ENCODE data around the gene B3GNT4. TPM values are rescaled to one million over a fixed set of nuclear protein-coding genes. Genes with fewer than 3 reads are reported as not detected.

B3GNT4 gene
- total and polyA plus RNA-seq, 2 donors from 2014 or later, result 0.35 to 8.0 TPM

DNA sequence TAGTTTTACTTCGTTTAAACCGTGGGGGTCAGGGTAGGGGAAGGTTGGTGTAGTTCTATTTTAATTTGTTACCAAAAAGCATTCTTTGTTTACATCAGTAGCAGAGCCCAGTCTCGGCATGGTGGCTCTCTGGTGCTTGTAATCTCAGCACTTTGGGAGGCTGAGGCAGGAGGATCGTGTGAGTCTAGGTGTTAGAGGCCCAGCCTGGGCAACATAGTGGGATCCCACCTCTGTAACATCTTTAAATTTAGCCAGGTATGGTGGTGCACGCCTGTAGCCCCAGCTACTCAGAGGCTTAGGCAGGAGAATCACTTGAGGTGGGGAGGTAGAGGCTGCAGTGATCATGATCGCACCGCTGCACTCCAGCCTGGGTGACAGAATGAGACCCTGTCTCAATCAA is 18.4 kb upstream of the B3GNT4 start:
- H3K9ac ChIP-seq (ENCODE audit: low read length in 3 of 3), result no peak overlapping the region
- no peak for DNase-seq
- H3K36me3 ChIP-seq (ENCODE audit: control insufficient read depth in 2 of 3, insufficient read depth in 3 of 3, low read length in 3 of 3), result no peaks in the 10 kb centered on the region
- no peaks in the 10 kb centered on the region for H3K27me3 ChIP-seq (ENCODE audit: control insufficient read depth, insufficient read depth, low read length)
- H3K9me3 ChIP-seq (ENCODE audit: control insufficient read depth in 2 of 3, insufficient read depth in 1 of 3, low read length in 3 of 3), result no peaks in the 10 kb centered on the region
- no peaks in the 10 kb centered on the region for H3K4me1 ChIP-seq (ENCODE audit: control insufficient read depth in 2 of 3, insufficient read depth in 2 of 3, low read depth in 1 of 3, low read length in 3 of 3)
- TF ChIP-seq, protein P1, sequence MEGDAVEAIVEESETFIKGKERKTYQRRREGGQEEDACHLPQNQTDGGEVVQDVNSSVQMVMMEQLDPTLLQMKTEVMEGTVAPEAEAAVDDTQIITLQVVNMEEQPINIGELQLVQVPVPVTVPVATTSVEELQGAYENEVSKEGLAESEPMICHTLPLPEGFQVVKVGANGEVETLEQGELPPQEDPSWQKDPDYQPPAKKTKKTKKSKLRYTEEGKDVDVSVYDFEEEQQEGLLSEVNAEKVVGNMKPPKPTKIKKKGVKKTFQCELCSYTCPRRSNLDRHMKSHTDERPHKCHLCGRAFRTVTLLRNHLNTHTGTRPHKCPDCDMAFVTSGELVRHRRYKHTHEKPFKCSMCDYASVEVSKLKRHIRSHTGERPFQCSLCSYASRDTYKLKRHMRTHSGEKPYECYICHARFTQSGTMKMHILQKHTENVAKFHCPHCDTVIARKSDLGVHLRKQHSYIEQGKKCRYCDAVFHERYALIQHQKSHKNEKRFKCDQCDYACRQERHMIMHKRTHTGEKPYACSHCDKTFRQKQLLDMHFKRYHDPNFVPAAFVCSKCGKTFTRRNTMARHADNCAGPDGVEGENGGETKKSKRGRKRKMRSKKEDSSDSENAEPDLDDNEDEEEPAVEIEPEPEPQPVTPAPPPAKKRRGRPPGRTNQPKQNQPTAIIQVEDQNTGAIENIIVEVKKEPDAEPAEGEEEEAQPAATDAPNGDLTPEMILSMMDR (IDR thresholded peaks at IDR 0.05; ENCODE audit: borderline replicate concordance, extremely low read depth, insufficient read depth), result no peak
- FAIRE-seq, result no peak
- intact Hi-C loops (cut with DNase I), result no loop called here
- no peak overlapping the region for H3K4me3 ChIP-seq (ENCODE audit: low read length in 3 of 3)
- no peak overlapping the region for H3K27ac ChIP-seq (ENCODE audit: low read depth in 2 of 2, low read length in 2 of 2)

GRCh38 chr12:122185494-122186082 is 17.9 kb upstream of the B3GNT4 start:
- H3K9me3 ChIP-seq (ENCODE audit: control insufficient read depth in 2 of 3, insufficient read depth in 1 of 3, low read length in 3 of 3), result no peaks in the 10 kb centered on the region
- no peak overlapping the region for H3K9ac ChIP-seq (ENCODE audit: low read length in 3 of 3)
- H3K36me3 ChIP-seq (ENCODE audit: control insufficient read depth in 2 of 3, insufficient read depth in 3 of 3, low read length in 3 of 3), result no peaks in the 10 kb centered on the region
- DNase-seq (no peak), FAIRE-seq (no peak)
- no peak overlapping the region for H3K27ac ChIP-seq (ENCODE audit: low read depth in 2 of 2, low read length in 2 of 2)
- H3K4me3 ChIP-seq (ENCODE audit: low read length in 3 of 3), result no peak overlapping the region
- TF ChIP-seq, protein P1 (IDR thresholded peaks at IDR 0.05; ENCODE audit: borderline replicate concordance, extremely low read depth, insufficient read depth), result no peak
- no peaks in the 10 kb centered on the region for H3K4me1 ChIP-seq (ENCODE audit: control insufficient read depth in 2 of 3, insufficient read depth in 2 of 3, low read depth in 1 of 3, low read length in 3 of 3)
- intact Hi-C loops (cut with DNase I), result no loop called here
- H3K27me3 ChIP-seq (ENCODE audit: control insufficient read depth, insufficient read depth, low read length), result no peaks in the 10 kb centered on the region

DNA sequence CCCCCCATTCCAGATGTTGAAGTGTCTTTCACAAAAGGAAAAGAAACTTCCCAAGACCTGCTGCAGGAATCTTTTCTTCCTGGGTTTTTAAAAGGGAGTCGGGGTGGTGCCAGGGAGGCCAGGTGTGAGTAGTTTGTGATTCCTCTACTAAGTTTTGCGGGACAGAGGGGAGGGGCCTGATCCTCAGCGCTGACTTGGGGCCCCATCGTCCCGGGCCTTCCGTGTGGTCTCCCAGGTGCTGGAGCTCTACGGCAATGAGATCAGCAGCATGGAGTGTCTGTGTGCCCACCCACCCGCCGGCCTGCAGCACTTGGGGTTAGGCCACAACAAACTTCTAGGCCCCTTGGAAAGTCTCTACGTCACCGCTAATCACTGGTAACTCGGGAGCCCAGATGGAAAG is 16.0 kb upstream of the B3GNT4 start:
- Histone ChIP-seq H3K36me3 (ENCODE audit: control insufficient read depth in 2 of 3, insufficient read depth in 3 of 3, low read length in 3 of 3) (no peaks in the 10 kb centered on the region), H3K4me1 (ENCODE audit: control insufficient read depth in 2 of 3, insufficient read depth in 2 of 3, low read depth in 1 of 3, low read length in 3 of 3) (no peaks in the 10 kb centered on the region), H3K27me3 (ENCODE audit: control insufficient read depth, insufficient read depth, low read length) (no peaks in the 10 kb centered on the region), H3K27ac (ENCODE audit: low read depth in 2 of 2, low read length in 2 of 2) (no peak overlapping the region), H3K9ac (ENCODE audit: low read length in 3 of 3) (no peak overlapping the region), H3K9me3 (ENCODE audit: control insufficient read depth in 2 of 3, insufficient read depth in 1 of 3, low read length in 3 of 3) (no peaks in the 10 kb centered on the region), H3K4me3 (ENCODE audit: low read length in 3 of 3) (no peak overlapping the region)
- DNase-seq (no peak), FAIRE-seq (no peak)
- intact Hi-C loops (cut with DNase I), result no loop called here
- TF ChIP-seq, protein P1 (IDR thresholded peaks at IDR 0.05; ENCODE audit: borderline replicate concordance, extremely low read depth, insufficient read depth), result no peak

Measured in kidney (tissue), 14 donors.